Kidney (tissue), 14 donors: ENCODE data around the gene DPH3. TPM values are rescaled to one million over a fixed set of nuclear protein-coding genes. Genes with fewer than 3 reads are reported as not detected.

Experiments
- DNase-seq, 5 donors: peaks; one replicate each; pipeline ENCODE4 v3.0.0-alpha.2; 2013 to 2020
- FAIRE-seq: peaks from 2 replicates; lab custom pipeline; 2012; peaks lifted over from hg19 to GRCh38; lab: Jason Lieb, UNC
- H3K27ac ChIP-seq, 2 donors: one replicate each; pipeline ENCODE4 v1.7.0; 2013; ENCODE audit warnings: low read depth in 2 of 2, low read length in 2 of 2, inconsistent platforms in 1 of 2
- H3K27me3 ChIP-seq: one replicate; pipeline ENCODE4 v1.7.1; 2013; ENCODE audit warnings: low read length, inconsistent platforms; ENCODE audit not compliant: control insufficient read depth, insufficient read depth
- H3K36me3 ChIP-seq, 3 donors: one replicate each; pipeline versions ENCODE4 v1.7.0 to v1.7.1; 2013; ENCODE audit warnings: low read length in 3 of 3, control low read depth in 1 of 3, inconsistent platforms in 1 of 3; ENCODE audit not compliant: insufficient read depth in 3 of 3, control insufficient read depth in 2 of 3
- H3K4me1 ChIP-seq, 3 donors: one replicate each; pipeline versions ENCODE4 v1.7.0 to v1.7.1; 2013; ENCODE audit warnings: low read length in 3 of 3, inconsistent platforms in 1 of 3, low read depth in 1 of 3; ENCODE audit not compliant: control insufficient read depth in 2 of 3, insufficient read depth in 2 of 3
- H3K4me3 ChIP-seq, 3 donors: one replicate each; pipeline versions ENCODE4 v1.7.0 to v1.8.1; 2013; ENCODE audit warnings: low read length in 3 of 3, control low read depth in 1 of 3, inconsistent platforms in 1 of 3
- H3K9ac ChIP-seq, 3 donors: one replicate each; pipeline versions ENCODE4 v1.7.0 to v1.7.1; 2013; ENCODE audit warnings: low read length in 3 of 3, control low read depth in 1 of 3, inconsistent platforms in 1 of 3
- H3K9me3 ChIP-seq, 3 donors: one replicate each; pipeline versions ENCODE4 v1.7.0 to v1.7.1; 2013; ENCODE audit warnings: low read length in 3 of 3, control low read depth in 1 of 3, inconsistent platforms in 1 of 3; ENCODE audit not compliant: control insufficient read depth in 2 of 3, insufficient read depth in 1 of 3
- intact Hi-C: fragments of 100-400 bp; cut with DNase I; formaldehyde crosslinking; loops from one replicate; pipeline ENCODE4 v1.11.1; 2022
- polyA plus RNA-seq: library from polyadenylated mRNA; stranded (reverse); fragments of 350-450 nt; fragmentation: Illumina TruSeq; extraction: RNeasy Lipid Tissue Mini Kit (QIAGEN cat#74804); gene quantifications from one replicate; pipeline ENCODE4 v1.2.3, GENCODE V29; 2014; ENCODE audit warnings: low read depth, low replicate concordance; ENCODE audit not compliant: insufficient read depth
- total RNA-seq: library from RNA; stranded (reverse); fragmentation: NEBNext Ultra II Directional; extraction: Animal tissue kit (Norgen Biotek cat#: 25700); gene quantifications from one replicate; pipeline ENCODE4 v1.2.1, GENCODE V29; 2021
- TF ChIP-seq, protein P1 (sequence below): IDR thresholded peaks from 3 replicates; pipeline ENCODE4 v1.5.1; 2012; ENCODE audit warnings: mild to moderate bottlenecking, moderate library complexity, borderline replicate concordance; ENCODE audit not compliant: insufficient read depth; ENCODE audit errors: extremely low read depth
- donor health status: control.
- donor health status: control.
- donor health status: control.
- donor health status: control.
- donor health status: control.
- donor health status: DM: yes; HTN: yes; CAD: no.
- donor health status: Normal renal cell carcinoma (clear cell type).

DPH3 gene
- total and polyA plus RNA-seq, 2 donors from 2014 or later, result 16.3 to 19.3 TPM

DNA sequence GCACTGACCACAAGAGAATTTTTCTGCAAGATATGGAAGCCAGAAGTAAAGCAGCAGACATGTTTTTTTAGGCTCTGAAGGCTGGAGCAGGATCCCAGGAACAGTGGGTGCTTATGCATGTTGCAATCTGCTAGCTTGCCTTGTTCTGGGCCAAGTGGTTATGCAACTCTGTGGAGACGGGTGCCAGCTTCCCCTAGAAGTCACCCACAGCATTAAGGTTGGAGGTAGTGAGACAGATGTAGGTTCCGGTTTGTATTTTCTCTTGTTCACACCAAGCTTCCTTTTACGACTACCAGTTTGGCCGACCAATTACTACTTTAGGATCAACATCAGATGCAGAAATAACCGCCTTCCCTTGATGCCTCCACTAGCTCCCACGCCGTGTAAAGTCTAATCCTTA, 11.1 kb downstream of the DPH3 start:
- no peak for DNase-seq
- Histone ChIP-seq H3K4me1 (no peaks in the 10 kb centered on the region), H3K9ac (no peak overlapping the region), H3K4me3 (no peak overlapping the region), H3K9me3 (no peaks in the 10 kb centered on the region), H3K36me3 (no peaks in the 10 kb centered on the region), H3K27ac (no peak overlapping the region), H3K27me3 (no peaks in the 10 kb centered on the region)
- intact Hi-C loops, result no loop called here
- TF ChIP-seq, protein P1, sequence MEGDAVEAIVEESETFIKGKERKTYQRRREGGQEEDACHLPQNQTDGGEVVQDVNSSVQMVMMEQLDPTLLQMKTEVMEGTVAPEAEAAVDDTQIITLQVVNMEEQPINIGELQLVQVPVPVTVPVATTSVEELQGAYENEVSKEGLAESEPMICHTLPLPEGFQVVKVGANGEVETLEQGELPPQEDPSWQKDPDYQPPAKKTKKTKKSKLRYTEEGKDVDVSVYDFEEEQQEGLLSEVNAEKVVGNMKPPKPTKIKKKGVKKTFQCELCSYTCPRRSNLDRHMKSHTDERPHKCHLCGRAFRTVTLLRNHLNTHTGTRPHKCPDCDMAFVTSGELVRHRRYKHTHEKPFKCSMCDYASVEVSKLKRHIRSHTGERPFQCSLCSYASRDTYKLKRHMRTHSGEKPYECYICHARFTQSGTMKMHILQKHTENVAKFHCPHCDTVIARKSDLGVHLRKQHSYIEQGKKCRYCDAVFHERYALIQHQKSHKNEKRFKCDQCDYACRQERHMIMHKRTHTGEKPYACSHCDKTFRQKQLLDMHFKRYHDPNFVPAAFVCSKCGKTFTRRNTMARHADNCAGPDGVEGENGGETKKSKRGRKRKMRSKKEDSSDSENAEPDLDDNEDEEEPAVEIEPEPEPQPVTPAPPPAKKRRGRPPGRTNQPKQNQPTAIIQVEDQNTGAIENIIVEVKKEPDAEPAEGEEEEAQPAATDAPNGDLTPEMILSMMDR, result no peak
- no peak for FAIRE-seq

DNA sequence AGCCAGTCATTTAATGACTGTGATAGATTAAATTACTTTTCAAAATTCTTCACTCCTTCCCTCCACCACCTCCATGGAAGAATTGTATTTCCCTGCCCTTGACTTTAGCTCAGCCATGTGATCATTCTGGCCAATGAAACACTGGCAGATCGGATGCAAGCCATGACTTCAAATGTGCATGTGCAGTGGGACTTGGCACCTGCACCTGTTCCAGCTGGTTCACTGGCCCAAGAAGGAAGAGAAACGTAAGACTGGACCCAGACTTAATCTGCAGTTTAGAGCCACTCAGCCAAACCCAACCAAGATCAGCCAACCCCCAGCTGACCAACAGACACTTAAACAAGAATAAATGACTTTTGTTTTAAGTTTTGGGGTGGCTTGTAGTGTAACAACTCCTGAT, 11.8 kb downstream of the DPH3 start:
- no peak overlapping the region for H3K9ac ChIP-seq
- no peaks in the 10 kb centered on the region for H3K27me3 ChIP-seq
- DNase-seq (no peak), FAIRE-seq (no peak)
- H3K9me3 ChIP-seq, result no peaks in the 10 kb centered on the region
- intact Hi-C loops, result no loop called here
- no peak overlapping the region for H3K4me3 ChIP-seq
- H3K27ac ChIP-seq, result no peak overlapping the region
- H3K36me3 ChIP-seq, result no peaks in the 10 kb centered on the region
- no peaks in the 10 kb centered on the region for H3K4me1 ChIP-seq
- TF ChIP-seq, protein P1, result no peak

- no peaks in the 10 kb centered on the region for H3K36me3 ChIP-seq
- H3K9ac ChIP-seq, result no peak overlapping the region
- H3K27me3 ChIP-seq, result no peaks in the 10 kb centered on the region
- H3K4me1 ChIP-seq, result peaks cover 0 to 1% (median 0%) of the 10 kb centered on the region in 3 donors
- DNase-seq (no peak), FAIRE-seq (no peak)
- no peak overlapping the region for H3K4me3 ChIP-seq
- no peaks in the 10 kb centered on the region for H3K9me3 ChIP-seq
- TF ChIP-seq, protein P1, result no peak
- no peak overlapping the region for H3K27ac ChIP-seq
- intact Hi-C loops, result no loop called here
Observed at GRCh38 chr3:16252243-16252978, 12.3 kb downstream of the DPH3 start.
